NCI-H1105 treated with DMSO at 0.1 percent for 48 hours (cell line): ENCODE measurements around the gene PTPA.

Source experiments
- DNase-seq: peaks from one replicate; lab custom pipeline; 2025; lab: John Stamatoyannopoulos, UW

PTPA gene

GRCh38 chr9:129110740-129111527 lies at the start of gene PTPA, which contains the start of gene CRAT:
Gene PTPA (plus strand): TSS chr9:129111415. CDS start chr9:129111601, 186 bp downstream.
Gene CRAT (minus strand): TSS chr9:129110793. CDS start chr9:129110509, 284 bp downstream.
- peak; percentile 76 for DNase-seq

DNA sequence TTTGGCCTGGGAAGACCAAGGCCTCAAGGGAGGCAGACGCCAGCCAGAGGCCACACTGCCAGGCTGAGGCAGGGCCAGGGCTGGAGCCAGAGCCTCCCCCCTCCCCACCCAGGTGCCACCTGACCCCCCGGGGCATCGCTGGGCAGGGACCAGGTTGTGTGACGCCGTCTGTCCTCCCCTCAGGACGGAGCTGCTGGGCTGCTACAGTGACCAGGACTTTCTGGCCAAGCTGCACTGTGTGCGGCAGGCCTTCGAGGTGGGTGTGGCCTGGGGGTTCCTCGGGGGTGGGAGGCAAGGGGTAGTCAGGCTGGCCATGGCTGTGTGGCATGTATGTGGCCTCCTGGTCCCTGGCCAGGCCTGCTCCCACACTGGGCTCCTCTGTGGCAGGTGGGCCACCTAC lies 48.2 kb upstream of the PTPA start:
- no peak for DNase-seq

GRCh38 chr9:129064499-129064908 lies 46.7 kb upstream of the PTPA start:
- DNase-seq: no peak

DNA sequence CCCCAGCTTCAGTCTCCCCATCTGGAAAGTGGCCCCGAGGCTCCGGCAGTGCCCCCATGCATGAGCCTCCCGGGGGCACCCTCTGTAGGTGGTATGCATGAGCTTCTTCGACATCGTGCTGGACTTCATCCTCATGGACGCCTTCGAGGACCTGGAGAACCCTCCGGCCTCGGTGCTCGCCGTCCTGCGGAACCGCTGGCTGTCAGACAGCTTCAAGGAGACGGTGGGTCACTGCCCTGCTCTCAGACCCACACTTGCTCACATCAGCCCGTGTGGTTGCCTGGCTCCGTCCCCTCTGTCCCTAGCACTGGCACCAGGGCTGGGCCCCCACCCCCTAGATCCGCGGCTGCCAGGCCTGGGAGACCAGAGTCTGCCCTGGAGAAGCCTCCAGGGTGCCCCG lies 43.1 kb upstream of the PTPA start:
- DNase-seq: no peak

DNA sequence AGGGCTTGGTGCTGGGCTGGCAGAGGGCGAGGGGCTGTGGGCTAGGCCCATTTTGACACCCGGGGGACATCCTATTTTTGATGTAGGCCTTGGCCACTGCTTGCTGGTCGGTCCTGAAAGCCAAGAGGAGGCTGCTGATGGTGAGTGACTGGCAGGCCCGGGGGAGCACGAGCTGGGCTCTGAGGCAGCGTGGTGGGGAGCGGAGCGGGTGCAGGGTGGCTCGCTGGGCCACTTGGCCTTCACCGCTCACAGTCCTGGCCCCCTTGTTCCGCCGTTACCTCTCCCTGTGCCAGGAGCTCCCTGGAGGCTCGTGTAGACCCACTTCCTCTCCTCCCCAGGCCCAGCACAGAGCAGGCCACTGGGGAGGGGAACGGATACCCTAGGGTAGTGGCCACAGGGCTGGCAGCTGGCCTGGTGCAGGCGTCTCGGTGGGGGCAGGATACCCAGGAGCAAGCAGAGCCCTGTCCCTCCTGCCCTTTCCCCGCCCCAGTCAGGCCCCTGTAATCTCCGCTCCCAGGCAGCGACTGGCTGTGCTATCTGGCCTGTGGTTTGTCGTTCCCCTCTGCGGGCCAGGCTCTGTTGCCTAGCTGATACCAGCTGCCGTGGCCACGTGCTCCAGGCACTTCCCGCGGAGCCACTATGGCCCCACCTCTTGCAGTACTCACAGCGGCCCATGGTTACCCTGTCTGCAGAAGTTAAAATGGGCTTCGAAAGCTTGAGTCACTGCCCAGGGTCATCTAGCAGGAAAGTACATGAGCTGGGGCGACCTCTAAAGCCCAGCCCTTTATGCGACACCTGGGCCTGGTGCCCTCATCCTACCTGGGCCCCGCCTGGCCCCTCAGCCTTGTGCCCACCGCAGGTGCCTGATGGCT lies 42.0 kb upstream of the PTPA start:
- no peak for DNase-seq

GRCh38 chr9:129069862-129070641 lies 41.2 kb upstream of the PTPA start:
- DNase-seq: no peak

- no peak for DNase-seq
Measured at GRCh38 chr9:129070696-129071525, 40.3 kb upstream of the PTPA start.

DNA sequence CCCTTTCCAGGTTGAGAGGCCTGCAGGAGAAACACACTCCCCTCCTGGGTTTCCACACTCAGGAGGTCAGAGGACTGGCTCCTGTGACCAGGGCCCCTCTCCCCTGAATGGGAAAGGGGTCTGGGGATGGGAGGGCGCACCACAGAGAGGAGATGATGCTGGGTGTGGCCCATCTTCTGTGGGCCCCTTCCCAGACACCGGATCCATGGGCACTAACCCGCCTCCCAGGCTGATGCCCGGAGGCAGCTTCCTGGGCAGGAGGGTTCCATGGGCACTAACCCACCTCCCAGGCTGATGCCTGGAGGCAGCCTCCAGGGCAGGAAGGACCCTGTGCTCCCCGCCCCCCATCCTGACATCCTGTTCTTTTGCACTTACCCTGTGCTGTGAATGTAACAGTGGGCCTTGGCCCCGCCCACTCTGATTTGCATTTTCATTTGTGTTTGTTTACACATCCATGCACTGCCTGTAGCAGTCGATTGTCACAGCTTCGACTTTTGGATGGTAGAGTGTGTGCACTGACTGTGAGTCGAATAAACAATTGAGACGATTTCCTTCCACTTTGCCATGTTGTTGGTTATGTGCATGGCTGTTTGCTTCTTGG lies 39.6 kb upstream of the PTPA start:
- no peak for DNase-seq

DNA sequence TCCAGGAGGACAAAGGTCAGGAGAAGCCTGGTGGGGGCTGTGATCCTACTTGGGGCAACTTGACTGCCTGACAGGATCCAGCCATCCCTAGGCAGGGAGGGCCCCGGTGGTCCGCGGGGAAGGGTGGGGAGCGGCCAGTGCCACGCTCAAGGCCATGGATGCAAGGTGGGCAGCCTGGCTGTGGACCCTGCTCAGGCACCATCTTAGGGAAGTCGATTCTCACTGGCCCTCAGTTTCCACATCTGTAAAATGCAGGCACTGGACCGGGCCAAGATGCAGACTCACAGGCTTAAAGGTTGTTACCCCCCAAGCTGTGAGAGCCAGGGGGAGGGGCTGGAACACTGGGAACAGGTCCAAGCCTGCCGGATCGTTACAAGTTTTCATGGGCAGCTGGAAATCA lies 39.0 kb upstream of the PTPA start:
- no peak for DNase-seq

GRCh38 chr9:129073404-129073803 lies 37.8 kb upstream of the PTPA start:
- DNase-seq: no peak

- DNase-seq: no peak
Measured at GRCh38 chr9:129074106-129074505, 37.1 kb upstream of the PTPA start.

DNA sequence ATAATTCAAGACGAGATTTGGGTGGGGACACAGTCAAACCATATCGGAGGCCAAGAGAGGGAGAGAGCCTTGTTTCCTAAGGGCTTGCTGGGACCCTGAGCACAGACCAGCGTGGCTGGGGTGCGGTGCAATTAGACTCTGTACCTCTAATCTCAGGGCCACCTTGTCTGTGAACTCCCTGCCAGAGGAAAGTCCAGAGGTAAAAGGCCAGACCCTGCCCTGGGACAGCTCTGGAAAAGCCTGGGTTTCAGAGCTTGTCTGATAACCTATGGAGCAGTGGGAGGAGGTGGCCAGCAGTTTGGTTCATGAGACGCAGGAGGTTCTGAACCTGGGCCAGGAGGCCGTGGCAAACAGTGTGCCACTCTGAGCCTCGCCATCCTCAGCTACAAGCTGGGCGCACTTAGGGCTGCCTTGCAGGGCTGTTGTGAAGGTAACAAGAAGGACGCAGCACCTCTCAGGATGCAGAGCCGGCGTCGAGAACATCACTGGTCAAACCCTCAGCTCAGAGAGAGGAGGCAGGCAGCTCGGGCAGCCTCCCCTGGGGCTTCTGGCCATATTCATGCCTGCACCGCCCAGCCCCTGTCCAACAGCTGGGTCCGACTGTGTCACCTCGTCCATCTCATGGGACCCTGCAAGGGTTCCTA lies 35.1 kb upstream of the PTPA start:
- no peak for DNase-seq

DNA sequence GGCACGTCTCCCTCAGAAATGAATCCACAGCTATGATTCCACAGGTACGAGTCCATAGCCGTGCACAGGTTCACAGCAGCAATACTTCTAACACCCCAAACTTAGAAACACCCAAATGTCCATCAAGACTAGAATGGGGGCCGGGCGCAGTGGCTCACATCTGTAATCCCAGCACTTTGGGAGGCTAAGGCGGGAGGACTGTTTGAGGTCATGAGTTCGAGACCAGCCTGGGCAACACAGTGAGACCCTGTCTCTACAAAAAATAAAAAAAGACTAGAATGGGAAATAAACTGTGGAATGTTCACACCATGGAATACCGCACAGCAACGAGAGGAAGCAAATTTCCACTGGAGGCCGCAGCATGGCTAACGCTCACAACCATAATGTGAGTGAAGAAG lies 34.6 kb upstream of the PTPA start:
- no peak for DNase-seq

DNA sequence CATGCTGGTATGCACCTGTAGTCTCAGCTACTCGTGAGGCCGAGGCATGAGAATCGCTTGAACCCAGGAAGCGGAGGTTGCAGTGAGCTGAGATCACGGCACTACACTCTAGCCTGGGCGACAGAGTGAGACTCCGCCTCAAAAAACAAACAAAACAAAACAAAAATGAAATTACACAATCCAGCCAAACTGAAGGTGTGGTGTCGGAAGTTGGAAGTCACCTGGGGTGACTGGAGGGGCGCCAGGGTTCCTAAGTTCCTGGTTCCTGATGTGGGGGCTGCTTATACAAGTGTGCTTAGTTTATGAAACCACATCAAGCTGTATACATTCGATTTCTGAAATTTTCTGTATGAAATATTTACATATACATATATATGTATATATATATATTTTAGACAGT lies 34.0 kb upstream of the PTPA start:
- DNase-seq: no peak

GRCh38 chr9:129078691-129079503 lies 32.3 kb upstream of the PTPA start:
- DNase-seq: no peak

- no peak for DNase-seq
Measured at GRCh38 chr9:129079829-129080228, 31.4 kb upstream of the PTPA start.

- DNase-seq: no peak
Measured at GRCh38 chr9:129080298-129080600, 31.0 kb upstream of the PTPA start.

DNA sequence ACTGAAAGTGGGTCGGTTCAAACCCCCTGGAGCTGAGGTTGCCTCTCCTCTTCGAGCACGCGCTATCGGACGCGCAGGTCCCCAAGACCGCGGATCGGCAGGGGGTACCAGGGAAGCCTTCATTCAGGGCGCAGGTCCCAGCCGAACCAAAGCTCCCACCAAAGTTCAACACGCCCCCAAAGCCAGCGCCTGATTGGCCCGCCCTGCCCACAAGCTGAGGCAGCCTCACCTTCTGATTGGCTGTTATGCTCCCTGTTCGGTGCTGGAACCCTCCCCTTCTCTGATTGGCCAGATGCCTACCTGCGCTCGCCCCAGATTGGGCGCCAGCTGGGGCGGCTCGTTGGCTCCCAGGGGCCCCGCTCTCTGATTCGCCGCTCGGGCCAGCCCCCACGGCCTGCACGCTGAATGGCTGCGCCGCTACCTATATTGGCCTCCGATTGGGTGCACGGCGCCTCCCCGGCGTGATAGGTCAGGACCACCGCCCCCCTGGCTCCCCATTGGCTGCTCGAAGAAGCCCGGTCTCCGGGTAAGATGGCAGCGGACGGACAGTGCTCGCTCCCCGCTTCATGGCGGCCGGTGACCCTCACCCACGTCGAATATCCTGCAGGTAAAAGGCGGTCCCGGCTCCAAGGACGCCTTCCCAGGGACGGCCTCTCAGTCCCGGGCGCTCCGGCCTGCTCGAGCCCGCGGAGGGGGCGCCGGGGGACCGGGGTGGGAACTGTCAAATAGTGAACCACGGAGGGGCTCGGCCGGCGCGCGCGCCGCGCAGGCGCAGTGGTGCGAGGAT lies 30.4 kb upstream of the PTPA start, which contains the start of gene DOLPP1:
DOLPP1 (plus strand) TSS at position 511 of the 787 bp plus-strand sequence; CDS start at position 532, 21 bp downstream.
- peak; percentile 97 for DNase-seq

DNA sequence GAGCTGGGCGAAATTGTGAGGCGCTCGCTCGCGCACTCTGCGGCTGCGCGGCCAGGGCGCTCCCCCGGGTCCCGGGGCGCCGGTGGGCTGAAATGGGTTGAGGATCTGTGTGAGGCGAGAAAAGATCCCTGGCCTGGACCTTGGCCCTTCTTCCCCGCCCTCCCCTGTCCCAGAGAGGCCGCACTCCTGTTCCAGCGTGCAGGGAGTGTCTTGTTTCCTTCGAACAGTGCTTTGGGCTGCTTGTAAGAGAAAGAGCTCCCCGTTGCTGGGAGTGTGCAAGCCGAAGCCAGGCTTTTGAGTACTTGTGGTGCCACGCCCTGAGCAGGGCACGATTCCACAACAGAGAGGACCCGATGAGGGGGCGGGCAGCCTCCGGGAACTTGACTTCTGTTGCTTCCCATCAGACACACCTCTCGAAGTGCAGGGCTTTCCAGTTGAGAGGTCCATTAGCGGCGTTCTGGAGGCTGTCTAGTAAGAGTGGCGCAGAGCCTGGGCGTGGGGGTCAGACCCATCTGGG lies 29.8 kb upstream of the PTPA start:
- DNase-seq: no peak
